ENCODE results near the gene M1AP.

Gene M1AP

GRCh38 chr2:74548900-74549826 is 99.0 kb downstream of the M1AP start:
- peak overlapping the region; percentile 51 for H3K4me3 ChIP-seq (ENCODE audit: low read length)
- H2AFZ ChIP-seq (ENCODE audit: low read length), result peak overlapping the region; percentile 54; the same call in 1 of the 2 replicates
- H3K9me2 ChIP-seq (replicated peaks; ENCODE audit: insufficient read depth, low read length), result no peaks in the 10 kb centered on the region
- no peaks in the 10 kb centered on the region for H3K9me3 ChIP-seq (replicated peaks; ENCODE audit: insufficient read depth, low read length)
- H3K79me2 ChIP-seq (ENCODE audit: low read length), result no peaks in the 10 kb centered on the region
- H3K27me3 ChIP-seq (replicated peaks; ENCODE audit: insufficient read depth, low read length), result peaks cover 52% of the 10 kb centered on the region
- no peak for DNase-seq
- H3K9ac ChIP-seq (ENCODE audit: low read length), result no peak overlapping the region
- TF ChIP-seq EZH2phosphoT487 (IDR thresholded peaks at IDR 0.05; ENCODE audit: low read length), result no peak
- TF ChIP-seq EZH2 (optimal IDR thresholded peaks at IDR 0.05; ENCODE audit: low read depth, low read length), result peak; percentile 26
- no peak overlapping the region for H3K27ac ChIP-seq (ENCODE audit: low read length)
- H3K4me1 ChIP-seq (ENCODE audit: low read length), result peaks cover 3% of the 10 kb centered on the region; the same call in 1 of the 2 replicates
- no peaks in the 10 kb centered on the region for H4K20me1 ChIP-seq (ENCODE audit: insufficient read depth, low read length)
- no peaks in the 10 kb centered on the region for H3K36me3 ChIP-seq (replicated peaks; ENCODE audit: insufficient read depth, low read length)
- peak overlapping the region; percentile 71 for H3K4me2 ChIP-seq (ENCODE audit: low read depth, low read length)
- H3F3A ChIP-seq (ENCODE audit: insufficient read depth, low read length), result no peaks in the 10 kb centered on the region

GRCh38 chr2:74548285-74548899 is 99.7 kb downstream of the M1AP start:
- peaks cover 52% of the 10 kb centered on the region for H3K27me3 ChIP-seq (replicated peaks; ENCODE audit: insufficient read depth, low read length)
- H3F3A ChIP-seq (ENCODE audit: insufficient read depth, low read length), result no peaks in the 10 kb centered on the region
- peak overlapping the region; percentile 23; the same call in 1 of the 2 replicates for H3K4me3 ChIP-seq (ENCODE audit: low read length)
- no peaks in the 10 kb centered on the region for H4K20me1 ChIP-seq (ENCODE audit: insufficient read depth, low read length)
- TF ChIP-seq EZH2 (optimal IDR thresholded peaks at IDR 0.05; ENCODE audit: low read depth, low read length) (no peak), CTCF (IDR thresholded peaks at IDR 0.05; ENCODE audit: low read length) (no peak), EZH2phosphoT487 (IDR thresholded peaks at IDR 0.05; ENCODE audit: low read length) (no peak)
- H3K4me2 ChIP-seq (ENCODE audit: low read depth, low read length), result peak overlapping the region; percentile 71
- H3K79me2 ChIP-seq (ENCODE audit: low read length), result no peaks in the 10 kb centered on the region
- DNase-seq, result no peak
- no peak overlapping the region for H3K9ac ChIP-seq (ENCODE audit: low read length)
- no peaks in the 10 kb centered on the region for H3K4me1 ChIP-seq (ENCODE audit: low read length)
- H3K27ac ChIP-seq (ENCODE audit: low read length), result no peak overlapping the region
- H3K9me2 ChIP-seq (replicated peaks; ENCODE audit: insufficient read depth, low read length), result no peaks in the 10 kb centered on the region
- no peaks in the 10 kb centered on the region for H3K9me3 ChIP-seq (replicated peaks; ENCODE audit: insufficient read depth, low read length)
- H2AFZ ChIP-seq (ENCODE audit: low read length), result no peak overlapping the region
- H3K36me3 ChIP-seq (replicated peaks; ENCODE audit: insufficient read depth, low read length), result no peaks in the 10 kb centered on the region

- DNase-seq, result no peak
- Histone ChIP-seq H3K9ac (ENCODE audit: low read length) (no peak overlapping the region), H3K4me2 (ENCODE audit: low read depth, low read length) (no peak overlapping the region), H3K4me1 (ENCODE audit: low read length) (no peaks in the 10 kb centered on the region), H3K79me2 (ENCODE audit: low read length) (no peaks in the 10 kb centered on the region), H2AFZ (ENCODE audit: low read length) (no peak overlapping the region), H3K9me2 (replicated peaks; ENCODE audit: insufficient read depth, low read length) (no peaks in the 10 kb centered on the region), H4K20me1 (ENCODE audit: insufficient read depth, low read length) (no peaks in the 10 kb centered on the region), H3K27ac (ENCODE audit: low read length) (no peak overlapping the region), H3K36me3 (replicated peaks; ENCODE audit: insufficient read depth, low read length) (no peaks in the 10 kb centered on the region), H3K4me3 (ENCODE audit: low read length) (no peak overlapping the region), H3K9me3 (replicated peaks; ENCODE audit: insufficient read depth, low read length) (no peaks in the 10 kb centered on the region), H3K27me3 (replicated peaks; ENCODE audit: insufficient read depth, low read length) (peaks cover 52% of the 10 kb centered on the region), H3F3A (ENCODE audit: insufficient read depth, low read length) (no peaks in the 10 kb centered on the region)
- TF ChIP-seq EZH2 (optimal IDR thresholded peaks at IDR 0.05; ENCODE audit: low read depth, low read length) (no peak), CTCF (IDR thresholded peaks at IDR 0.05; ENCODE audit: low read length) (no peak), EZH2phosphoT487 (IDR thresholded peaks at IDR 0.05; ENCODE audit: low read length) (no peak)
Observed at GRCh38 chr2:74546004-74546403, 102.1 kb downstream of the M1AP start.

All from MM.1S (cell line).